GM12891 (cell line): ENCODE results near the gene PES1.

Experiments
- DNase-seq: peaks from one replicate; pipeline ENCODE4 v3.0.0; 2011; ENCODE audit warnings: low spot score; ENCODE audit not compliant: insufficient read length
- FAIRE-seq: peaks from 2 replicates; lab custom pipeline; 2011; peaks lifted over from hg19 to GRCh38; lab: Jason Lieb, UNC
- PAX5 ChIP-seq: IDR thresholded peaks from 2 replicates; pipeline ENCODE4 v1.6.1; 2011; ENCODE audit warnings: low read length, moderate library complexity, mild to moderate bottlenecking; ENCODE audit not compliant: insufficient read depth, severe bottlenecking
- POLR2A ChIP-seq: IDR thresholded peaks from 2 replicates; pipeline ENCODE4 v1.6.1; 2011; ENCODE audit warnings: low read depth, low read length, control low read depth
- POLR2AphosphoS5 ChIP-seq: IDR thresholded peaks from 2 replicates; pipeline ENCODE4 v1.6.1; 2011; ENCODE audit warnings: low read depth, low read length, control low read depth
- POU2F2 ChIP-seq: IDR thresholded peaks from 2 replicates; pipeline ENCODE4 v1.6.1; 2011; ENCODE audit warnings: low read depth, mild to moderate bottlenecking, control low read depth, low read length, moderate library complexity
- SPI1 ChIP-seq: IDR thresholded peaks from 2 replicates; pipeline ENCODE4 v1.6.1; 2011; ENCODE audit warnings: low read depth, low read length, control low read depth
- TAF1 ChIP-seq: IDR thresholded peaks from 2 replicates; pipeline ENCODE4 v1.6.1; 2011; ENCODE audit warnings: low read depth, low read length, control low read depth

Gene PES1

GRCh38 chr22:30535182-30535581, 56.5 kb downstream of the PES1 start:
- no peak for FAIRE-seq
- no peak for TF ChIP-seq SPI1
- TF ChIP-seq POLR2A, result no peak
- no peak for TF ChIP-seq PAX5
- no peak for TF ChIP-seq TAF1
- TF ChIP-seq POU2F2, result no peak
- TF ChIP-seq POLR2AphosphoS5, result no peak
- no peak for DNase-seq

GRCh38 chr22:30531651-30532608, 59.8 kb downstream of the PES1 start:
- DNase-seq, result no peak
- FAIRE-seq, result no peak
- TF ChIP-seq TAF1, result no peak
- TF ChIP-seq PAX5, result no peak
- TF ChIP-seq POU2F2, result no peak
- no peak for TF ChIP-seq POLR2A
- TF ChIP-seq POLR2AphosphoS5, result no peak
- TF ChIP-seq SPI1, result no peak

- DNase-seq (no peak), FAIRE-seq (no peak)
- TF ChIP-seq POLR2A, result no peak
- TF ChIP-seq SPI1, result no peak
Measured at GRCh38 chr22:30526656-30527055, 65.1 kb downstream of the PES1 start.
